ELF-1 (cell line): ENCODE results near the gene OTULINL.

Source experiments
- DNase-seq: peaks from one replicate; pipeline ENCODE4 v3.0.0-alpha.2; 2016; ENCODE audit warnings: low read depth, low spot score

Gene OTULINL

DNA sequence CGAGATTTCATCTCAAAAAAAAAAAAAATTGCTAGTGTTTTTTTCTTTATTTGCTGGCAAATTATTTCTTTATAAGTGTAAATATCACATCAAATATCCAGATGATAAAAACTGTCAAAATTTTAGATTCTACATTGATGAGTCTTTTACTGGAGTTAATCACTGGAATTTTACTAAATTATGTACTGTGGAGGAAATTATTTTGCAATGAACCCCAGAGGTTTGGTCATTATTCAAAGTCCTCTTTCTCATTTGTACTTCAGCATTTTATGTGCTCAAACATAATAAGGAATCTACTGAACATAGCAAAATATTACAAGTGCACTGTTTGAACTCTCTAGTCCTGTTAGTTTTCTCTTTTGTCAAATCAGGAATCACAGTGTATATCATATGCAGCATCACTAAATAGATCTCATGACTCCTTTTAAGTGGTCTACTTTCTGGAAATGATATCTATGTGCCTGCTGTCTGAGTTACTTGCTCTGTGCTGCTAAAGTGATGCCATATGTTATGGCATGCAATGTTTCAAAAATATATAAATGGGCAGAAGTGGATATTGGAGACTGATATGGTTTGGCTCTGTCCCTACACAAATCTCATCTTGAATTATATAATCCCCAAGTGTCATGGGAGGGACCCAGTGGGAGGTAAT is 18.0 kb downstream of the OTULINL start:
- DNase-seq, result no peak

DNA sequence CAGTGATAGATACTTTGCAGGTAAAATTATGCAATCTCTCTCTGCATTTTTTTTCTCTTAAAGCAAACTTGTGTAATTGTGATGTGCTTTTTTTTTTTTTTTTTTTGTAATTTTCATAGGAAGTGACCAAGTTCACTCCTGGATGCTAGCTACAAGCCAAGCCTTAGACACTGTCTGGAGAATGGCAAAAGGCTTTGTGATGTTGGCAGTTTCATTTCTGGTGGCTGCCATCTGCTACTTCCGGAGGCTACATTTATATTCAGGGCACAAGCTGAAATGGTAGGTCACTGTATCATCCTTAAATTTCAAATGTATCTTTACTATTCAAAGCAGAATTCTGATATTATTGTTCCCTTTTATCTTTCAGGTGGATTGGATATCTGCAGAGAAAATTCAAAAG is 19.3 kb downstream of the OTULINL start:
- DNase-seq, result no peak

DNA sequence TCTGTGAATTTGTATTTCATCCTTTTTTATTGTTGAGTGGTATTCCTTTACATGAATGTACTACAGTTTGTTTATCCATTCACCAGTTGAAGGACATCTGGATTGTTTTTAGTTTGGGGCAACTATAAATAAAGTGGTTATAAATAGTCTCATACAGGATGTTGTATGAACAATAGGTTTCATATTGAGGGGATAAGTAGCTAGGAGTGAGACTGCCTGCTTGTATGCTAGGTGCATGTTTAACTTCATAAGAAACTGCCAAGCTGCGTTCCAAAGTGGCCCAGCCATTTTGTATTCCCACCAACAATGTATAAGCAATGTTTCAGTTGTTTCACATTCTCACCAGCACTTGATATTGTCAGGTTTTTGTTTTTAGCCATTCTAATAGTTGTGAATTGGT is 21.5 kb downstream of the OTULINL start:
- DNase-seq, result no peak

DNA sequence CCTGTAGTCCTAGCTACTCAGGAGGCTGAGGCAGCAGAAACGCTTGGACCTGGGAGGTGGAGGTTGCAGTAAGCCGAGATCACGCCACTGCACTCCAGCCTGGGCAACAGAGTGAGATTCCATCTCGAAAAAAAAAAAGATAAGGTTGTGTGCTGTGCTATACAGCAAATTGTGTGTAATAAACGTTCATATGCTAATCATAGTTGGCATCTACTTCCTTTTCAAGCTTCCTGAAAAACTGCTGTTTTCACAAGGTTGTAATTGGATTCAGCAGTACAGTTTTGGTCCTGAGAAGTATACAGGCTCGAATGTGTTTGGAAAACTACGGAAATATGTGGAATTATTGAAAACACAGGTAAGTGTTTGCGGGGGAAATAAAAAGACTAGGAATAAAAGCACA is 25.5 kb downstream of the OTULINL start:
- no peak for DNase-seq

DNA sequence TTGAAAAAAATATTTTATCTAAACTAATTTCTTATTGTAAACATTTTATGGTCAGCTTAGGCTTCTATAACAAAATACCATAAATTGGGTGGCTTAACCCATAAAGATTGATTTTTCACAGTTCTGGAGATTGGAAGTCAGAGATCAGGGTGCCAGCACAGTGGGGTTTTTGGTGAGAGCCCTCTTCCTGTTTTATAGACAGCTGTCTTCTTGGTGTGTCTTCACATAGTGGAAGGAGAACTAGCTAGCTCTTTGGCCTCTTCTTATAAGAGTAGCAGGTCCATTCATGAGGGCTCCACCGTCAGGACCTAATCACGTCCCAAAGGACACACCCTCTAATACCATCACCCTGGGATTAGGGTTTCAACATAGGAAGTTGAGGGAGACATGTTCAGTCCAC is 26.6 kb downstream of the OTULINL start:
- DNase-seq, result no peak

DNA sequence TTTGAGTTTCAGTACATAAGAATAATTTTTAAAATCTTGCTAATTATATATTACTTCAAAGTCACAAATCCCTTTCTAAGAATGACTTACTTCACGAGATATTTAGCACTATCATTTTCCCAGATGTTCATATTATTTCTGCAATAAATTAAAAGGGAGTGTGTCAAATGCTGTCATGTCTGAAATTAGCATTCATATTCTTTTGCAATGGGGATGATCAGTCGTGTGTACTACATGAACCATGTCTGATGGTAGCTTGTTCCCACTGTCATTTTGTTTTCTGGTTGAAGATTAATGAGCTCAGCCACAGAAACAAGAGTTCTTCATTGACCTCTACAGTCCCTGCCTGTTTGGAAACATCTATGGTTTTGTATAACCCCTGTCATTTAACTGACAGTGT is 30.1 kb downstream of the OTULINL start:
- no peak for DNase-seq

DNA sequence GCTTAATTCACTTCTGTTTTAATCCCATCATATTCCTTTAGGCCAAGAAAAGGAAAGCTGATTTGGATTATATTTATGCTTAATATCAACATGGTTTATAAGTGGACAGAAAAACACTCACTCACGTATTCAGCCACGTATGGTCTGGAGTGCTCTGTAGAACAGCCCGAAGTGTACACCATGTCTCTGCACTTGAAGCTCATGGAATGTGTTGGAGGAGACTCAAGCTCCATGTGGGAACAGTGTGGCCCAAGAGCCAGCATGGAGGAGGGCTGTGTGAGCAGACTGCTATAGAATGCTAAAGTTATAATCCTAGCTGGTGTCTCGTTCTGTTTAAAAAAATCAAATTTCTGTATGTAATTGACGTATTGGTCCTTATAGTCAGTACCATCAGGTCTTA is 32.9 kb downstream of the OTULINL start:
- no peak for DNase-seq

DNA sequence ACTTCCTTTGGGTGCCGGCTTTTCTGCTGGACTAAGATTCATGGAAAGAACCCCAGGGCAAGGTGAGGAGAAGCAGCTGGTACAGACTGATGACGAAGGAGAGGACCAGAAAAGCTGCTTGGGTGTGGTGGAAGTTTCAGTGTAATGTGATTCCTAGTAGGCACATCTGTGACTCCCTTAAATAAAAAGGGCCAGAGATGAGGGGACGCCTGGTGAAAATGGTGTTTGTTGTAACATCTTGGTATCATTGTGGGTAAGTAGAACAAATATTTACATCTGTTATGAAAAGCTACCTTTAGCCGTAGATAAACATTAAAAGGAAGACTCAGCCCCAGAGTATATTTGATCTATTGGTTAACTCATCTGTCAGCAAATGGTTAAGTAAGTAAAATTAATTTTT is 33.8 kb downstream of the OTULINL start:
- DNase-seq, result no peak

DNA sequence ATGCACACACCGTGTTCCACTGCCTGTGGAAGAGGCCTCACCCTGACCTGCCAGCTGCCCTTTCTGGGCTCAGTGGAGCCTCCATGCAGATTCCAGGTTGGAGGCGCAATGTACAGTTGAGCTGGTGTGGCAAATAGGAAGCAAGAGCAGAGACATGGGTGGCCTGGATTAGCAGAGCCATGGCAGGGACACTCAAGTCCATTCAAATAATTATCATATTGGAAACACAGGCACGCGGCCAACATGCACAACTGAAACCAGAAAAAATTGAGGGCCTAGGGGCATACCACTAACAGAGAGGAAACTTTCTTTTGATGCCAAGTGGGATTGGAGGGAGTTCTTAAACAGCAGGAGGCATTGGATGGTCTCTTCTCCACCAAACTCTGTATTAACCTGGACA is 35.8 kb downstream of the OTULINL start:
- DNase-seq, result no peak

DNA sequence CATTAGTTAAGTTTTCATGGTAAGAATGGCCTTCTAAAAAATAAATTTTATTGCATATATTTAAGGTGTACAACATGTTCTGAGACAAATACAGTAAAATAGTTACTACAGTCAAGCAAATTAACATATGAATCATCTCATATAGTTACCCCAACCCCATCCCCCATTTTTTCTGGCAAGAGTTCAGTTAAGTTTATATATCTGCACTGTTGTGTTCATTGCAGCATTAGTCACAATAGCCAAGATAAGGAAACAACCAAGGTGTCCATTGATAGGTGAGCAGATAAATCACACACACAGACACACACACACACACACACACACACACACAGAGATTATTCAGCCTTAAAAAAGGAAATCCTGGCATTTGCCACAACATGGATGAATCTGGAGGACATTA is 45.7 kb downstream of the OTULINL start:
- no peak for DNase-seq

DNA sequence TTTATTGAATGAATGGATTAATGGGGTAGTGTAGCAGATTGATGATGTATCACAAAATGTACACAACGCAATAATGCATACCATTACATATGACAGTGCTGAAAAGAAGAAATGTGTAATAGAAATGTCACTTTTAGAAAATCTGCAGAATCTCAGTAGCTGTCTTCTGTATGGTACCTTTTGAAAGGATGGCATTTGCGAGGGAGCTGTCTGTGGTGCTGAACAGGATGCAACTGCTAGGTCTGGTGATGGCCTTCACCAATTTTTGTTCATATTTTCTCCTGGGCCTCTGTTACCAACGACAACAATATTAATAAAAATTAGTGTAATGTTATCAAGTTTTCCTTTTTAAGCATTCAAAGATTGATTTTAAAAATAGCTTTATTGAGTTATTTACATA is 46.8 kb downstream of the OTULINL start:
- peak; percentile 8 for DNase-seq

DNA sequence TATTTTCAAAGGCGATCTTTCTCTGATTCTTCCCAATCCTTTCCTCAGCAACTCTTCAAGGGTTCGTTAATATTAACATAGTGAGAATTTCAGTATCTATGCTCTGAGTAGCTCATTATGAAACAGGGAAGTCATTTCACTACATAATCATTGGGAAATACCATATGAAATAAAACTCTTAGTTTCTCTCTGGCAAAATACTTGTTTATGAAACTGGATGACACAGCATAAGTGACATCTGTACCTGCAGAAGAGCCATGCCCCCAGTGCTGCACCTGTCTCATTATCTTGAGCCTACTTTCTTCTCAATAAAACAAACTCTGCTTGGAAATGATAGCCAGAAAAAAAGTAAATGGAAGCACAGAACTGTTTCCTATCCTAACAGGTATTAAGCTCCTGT is 49.1 kb downstream of the OTULINL start:
- DNase-seq, result no peak

DNA sequence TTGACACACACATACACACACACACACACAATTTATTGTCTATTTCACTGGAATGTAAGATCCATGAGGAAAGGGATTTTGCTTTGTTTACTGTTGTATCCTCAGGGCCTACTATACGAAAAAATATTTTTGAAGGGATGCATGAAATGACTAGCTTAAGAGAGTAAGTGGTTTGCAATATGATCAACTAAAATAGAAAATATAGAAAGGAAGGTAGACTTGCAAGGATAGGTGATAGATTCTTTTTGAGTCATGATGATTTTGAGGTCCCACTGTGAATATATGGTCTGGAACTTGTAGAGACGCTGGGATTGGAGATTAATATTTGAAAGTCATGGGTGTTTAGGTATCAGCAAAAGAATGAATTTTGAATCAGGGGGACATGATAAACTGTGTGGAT is 54.1 kb downstream of the OTULINL start:
- no peak for DNase-seq

DNA sequence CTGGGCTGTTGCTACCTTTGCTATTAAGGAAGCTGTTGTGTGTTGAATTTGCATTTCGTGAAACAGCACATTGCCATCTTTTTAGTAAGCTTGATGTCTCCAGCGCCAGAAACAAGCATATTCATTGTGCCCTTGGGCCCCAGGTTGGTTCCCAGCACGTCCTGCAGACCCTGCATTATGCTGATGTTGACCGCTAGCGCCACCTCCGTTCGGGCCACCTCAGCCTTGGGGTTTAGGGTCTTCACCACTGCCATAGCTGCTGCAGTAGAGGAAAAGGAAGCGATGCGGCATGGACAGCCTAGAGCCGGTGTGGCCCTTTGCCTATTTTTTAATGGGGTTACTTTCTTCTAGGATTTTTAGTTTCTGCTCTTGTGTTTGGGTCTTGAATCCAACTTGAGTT is 59.2 kb downstream of the OTULINL start:
- peak; percentile 4 for DNase-seq

DNA sequence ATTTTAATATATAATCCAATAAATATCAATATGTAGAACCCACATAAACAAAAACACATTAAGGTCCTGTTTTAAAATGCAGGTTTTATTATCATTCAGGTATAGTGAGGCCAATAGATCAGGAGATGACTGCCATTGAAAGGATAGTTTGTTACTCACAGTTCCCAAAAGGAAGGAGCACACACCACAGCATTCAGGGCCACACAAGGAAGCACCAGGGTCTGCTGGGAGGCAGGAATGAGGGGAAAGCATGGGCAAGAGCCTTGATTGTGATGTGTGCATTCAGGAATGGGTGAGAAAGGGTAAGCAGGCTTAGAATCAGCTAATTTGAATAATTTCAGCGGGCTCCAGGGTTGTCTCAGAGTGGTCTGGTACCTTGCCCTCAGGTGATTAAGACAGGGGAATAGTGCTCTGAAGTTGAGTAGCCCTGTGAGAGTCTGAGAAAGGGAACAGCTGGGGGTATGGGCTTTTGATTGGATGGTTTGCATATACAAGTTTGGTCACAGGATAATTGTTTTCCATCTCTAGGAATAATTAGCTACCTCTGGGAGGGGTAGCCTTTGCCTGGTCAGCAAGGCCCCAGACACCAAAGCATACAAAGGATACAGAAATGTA is 63.1 kb downstream of the OTULINL start:
- DNase-seq, result peak; percentile 62

DNA sequence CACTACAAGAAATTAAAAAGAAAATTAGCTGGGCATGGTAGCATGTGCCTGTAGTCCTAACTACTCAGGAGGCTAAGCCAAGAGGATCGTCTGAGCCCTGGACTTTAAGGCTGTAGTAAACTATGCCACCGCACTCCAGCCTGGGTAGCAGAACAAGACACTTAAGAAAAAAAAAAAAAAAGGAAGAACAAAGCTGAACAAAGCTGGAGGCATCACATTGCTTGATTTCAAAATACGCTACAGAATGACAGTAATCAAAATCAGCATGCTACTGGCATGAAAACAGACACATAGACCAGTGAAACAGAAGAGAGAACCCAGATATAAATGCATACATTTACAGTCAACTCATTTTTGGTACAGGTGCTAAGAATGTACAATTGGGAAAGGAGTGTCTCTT is 68.5 kb downstream of the OTULINL start:
- DNase-seq, result no peak

DNA sequence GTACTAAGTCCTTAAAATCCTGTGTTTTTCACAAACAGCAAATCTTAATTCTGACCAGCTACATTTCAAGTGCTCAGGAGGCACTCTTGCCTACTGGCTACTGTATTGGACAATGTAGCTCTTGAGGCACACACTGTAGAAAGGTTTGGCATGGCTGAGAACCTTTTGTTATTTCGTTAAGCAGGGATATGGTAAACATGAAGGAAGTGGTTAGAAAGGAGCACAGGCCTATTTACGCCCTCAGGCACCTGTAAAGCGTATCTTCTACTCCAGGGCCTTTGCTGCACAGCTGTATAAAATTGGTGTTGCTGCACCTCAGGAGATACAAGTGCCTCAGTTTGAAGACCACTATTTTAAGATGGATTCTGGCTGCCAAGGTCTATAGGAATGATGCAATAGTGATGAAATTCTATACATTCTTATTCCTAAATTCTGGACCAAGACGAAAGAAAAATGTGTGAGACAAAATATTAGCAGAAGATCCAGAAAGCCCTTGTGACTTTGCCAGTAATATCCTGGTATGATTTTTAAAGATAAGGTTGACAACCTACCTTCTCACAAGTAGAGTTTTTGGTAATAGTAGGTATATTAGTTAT is 73.7 kb downstream of the OTULINL start:
- peak; percentile 12 for DNase-seq

DNA sequence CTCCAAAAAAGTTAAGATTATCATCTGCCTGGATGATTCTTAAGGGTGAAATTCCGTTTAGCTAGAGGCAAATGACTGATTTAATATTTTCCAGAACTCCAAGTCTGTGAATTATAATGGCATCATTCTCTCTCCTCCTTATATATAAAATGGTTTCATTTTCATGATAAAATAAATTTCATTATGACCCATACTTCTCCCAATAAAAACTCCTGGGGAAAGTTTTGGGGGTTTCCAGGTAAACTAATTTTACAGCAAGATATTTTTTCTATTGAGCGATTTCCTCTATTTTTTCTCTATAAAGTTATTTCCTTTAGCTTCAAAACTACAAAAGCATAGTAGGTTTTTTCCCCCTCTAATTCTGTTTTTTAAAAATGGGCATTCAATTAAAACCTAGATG is 75.3 kb downstream of the OTULINL start:
- no peak for DNase-seq

DNA sequence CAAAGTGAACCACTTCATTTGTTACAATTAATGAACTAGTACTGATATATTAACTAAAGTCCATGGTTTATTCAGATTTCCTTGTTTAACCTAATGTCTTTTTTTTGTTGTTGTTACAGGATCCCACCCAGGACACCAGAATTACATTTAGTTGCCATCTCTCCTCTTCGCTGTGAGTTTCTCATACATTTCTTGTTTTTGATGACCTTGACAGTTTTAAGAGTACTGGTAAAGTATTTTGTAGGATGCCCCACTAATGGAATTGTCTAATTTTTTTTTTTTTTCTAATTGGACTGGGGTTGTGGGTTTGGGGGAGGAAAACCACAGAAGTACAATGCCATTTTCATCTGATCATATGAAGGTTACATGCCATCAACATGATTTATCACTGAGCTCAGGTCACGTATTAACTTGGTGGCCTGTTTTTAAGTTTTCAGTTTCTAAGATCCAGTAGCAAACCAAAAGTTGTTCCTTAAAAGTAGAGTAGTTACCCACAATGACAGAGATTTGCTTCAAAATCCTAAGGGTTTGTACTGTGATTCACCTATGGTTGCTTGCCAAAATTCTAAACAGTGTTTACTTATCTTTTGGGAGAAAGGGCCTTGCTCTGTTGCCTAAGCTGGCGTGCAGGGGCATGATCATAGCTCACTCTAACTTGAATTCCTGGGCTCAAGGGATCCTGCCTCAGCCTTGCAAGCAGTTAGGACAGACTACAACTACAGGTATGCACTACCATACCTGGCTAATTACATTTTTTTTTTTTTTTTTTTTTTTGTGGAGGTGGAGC is 78.4 kb downstream of the OTULINL start:
- no peak for DNase-seq

DNA sequence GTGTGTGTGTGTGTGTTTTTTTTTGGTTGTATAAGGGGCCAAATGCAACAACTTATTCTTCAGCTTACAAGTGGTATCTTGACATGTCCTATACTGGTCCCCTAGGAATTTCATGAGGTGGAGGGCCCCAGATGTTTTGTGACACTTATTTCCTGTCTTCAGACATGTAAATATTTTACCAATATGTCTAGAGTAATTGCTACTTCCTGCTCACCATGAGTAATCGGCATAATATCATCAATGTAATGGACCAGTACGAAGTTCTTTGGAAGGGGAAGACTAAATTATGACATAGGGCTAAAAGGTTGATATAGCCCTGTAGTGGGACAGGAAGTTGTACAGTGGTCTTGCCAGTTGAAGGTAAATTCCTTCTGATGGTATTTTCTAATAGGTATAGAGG is 79.2 kb downstream of the OTULINL start:
- DNase-seq, result no peak
